Activated naive CD8-positive, alpha-beta T cell (primary cell): ENCODE data around the gene EIF4G3.

Experiments
- H3K27ac Mint-ChIP-seq: one replicate; pipeline ENCODE4 v1.8.0; 2021; ENCODE audit warnings: mixed read lengths
- H3K27me3 Mint-ChIP-seq: one replicate; pipeline ENCODE4 v1.8.0; 2021; ENCODE audit warnings: mixed read lengths
- H3K36me3 Mint-ChIP-seq: one replicate; pipeline ENCODE4 v1.8.0; 2021; ENCODE audit warnings: mixed read lengths
- H3K4me1 Mint-ChIP-seq: one replicate; pipeline ENCODE4 v1.8.0; 2021; ENCODE audit warnings: low read depth, mixed read lengths
- H3K4me3 Mint-ChIP-seq: one replicate; pipeline ENCODE4 v1.8.0; 2021; ENCODE audit warnings: mild to moderate bottlenecking, mixed read lengths
- H3K9me3 Mint-ChIP-seq: one replicate; pipeline ENCODE4 v1.8.0; 2021; ENCODE audit warnings: low read depth, mixed read lengths

The EIF4G3 gene

DNA sequence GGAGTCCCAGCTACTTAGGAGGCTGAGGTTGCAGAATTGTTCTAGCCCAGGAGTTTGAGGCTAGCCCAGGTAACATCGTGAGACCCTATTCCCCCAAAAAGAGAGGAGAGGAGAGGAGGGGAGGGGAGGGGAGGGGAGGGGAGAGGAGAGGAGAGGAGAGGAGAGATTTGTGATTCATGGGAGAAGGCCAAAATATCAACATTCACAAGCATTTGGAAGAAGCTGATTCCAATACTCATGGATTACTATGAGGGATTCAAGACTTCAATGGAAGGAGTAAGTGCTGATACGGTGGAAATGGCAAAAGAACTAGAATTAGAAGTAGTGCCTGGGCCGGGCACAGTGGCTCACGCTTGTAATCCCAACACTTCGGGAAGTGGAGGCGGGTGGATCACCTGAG lies 187.8 kb downstream of the EIF4G3 start:
- no peak overlapping the region for H3K4me3 Mint-ChIP-seq
- H3K27me3 Mint-ChIP-seq, result no peaks in the 10 kb centered on the region
- H3K36me3 Mint-ChIP-seq, result no peaks in the 10 kb centered on the region
- H3K9me3 Mint-ChIP-seq, result no peaks in the 10 kb centered on the region
- peaks cover 8% of the 10 kb centered on the region for H3K4me1 Mint-ChIP-seq
- H3K27ac Mint-ChIP-seq, result no peak overlapping the region

DNA sequence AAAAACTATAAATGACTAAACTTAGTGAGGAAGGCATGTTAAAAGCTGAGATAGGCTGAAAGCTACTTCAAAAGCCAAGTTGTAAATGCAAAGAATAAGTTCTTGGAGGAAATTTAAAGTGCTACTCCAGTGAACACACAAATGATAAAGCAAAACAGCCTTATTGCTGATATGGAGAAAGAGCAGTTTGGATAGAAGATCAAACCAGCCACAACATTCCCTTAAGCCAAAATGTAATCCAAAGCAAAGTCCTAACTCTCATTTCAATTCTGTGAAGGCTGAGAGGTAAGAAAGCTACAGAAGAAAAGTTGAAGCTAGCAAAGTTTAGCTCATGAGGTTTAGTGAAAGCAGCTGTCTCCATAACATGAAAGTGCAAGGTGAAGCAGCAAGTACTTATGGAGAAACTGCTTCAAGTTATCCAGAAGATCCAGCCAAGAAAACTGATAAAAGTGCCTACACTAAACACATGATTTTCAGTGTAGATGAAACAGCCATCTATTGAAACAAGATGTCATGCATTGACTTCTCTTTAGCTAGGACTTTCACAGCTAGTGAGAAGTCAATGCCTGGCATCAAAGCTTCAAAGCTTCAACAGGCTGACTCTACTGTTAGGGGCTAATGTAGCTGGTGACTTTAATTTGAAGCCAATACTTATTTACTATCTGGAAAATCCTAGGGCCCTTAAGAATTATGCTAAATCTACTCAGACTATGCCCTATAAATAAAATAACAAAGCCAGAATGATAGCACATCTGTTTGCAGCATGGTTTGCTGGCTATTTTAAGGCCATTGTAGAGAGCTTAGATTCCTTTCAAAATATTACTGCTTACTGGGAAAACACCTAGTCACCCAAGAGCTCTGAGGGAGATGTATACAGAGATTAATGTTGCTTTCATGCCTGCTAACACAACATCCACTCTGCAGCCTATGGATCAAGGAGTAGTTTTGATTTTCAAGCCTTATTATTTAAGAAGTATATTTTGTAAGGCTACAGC lies 188.6 kb downstream of the EIF4G3 start:
- H3K27ac Mint-ChIP-seq, result no peak overlapping the region
- no peaks in the 10 kb centered on the region for H3K27me3 Mint-ChIP-seq
- no peaks in the 10 kb centered on the region for H3K36me3 Mint-ChIP-seq
- H3K4me1 Mint-ChIP-seq, result peaks cover 8% of the 10 kb centered on the region
- H3K9me3 Mint-ChIP-seq, result no peaks in the 10 kb centered on the region
- no peak overlapping the region for H3K4me3 Mint-ChIP-seq

DNA sequence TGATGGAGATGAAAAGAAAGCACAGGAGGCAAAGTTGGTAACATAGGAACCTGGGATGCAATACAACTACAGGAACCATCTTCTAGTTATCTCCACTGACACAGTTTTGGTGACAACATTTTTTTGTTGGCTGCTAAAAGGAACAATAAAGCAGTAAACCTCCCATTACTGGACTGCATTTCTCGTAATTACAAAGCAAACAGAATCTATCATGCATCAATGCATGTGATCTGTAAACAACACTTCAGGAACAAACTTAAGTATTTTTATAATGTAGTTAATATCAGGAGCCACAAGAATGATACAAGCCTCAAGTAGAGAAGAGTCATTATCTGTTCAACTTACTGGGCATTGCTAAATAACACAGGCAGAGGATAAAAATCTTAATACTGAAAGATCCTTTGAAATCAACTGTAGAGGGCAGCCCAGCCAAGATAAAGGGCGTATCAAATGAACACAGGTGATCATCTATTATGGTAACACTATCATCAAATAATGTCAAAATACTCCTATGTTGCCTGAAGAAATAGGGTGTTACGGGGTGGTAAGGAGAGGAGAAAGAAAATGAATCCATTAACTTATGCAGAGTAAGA lies 193.3 kb downstream of the EIF4G3 start:
- H3K4me1 Mint-ChIP-seq, result no peaks in the 10 kb centered on the region
- no peaks in the 10 kb centered on the region for H3K9me3 Mint-ChIP-seq
- H3K4me3 Mint-ChIP-seq, result no peak overlapping the region
- H3K27me3 Mint-ChIP-seq, result no peaks in the 10 kb centered on the region
- no peak overlapping the region for H3K27ac Mint-ChIP-seq
- H3K36me3 Mint-ChIP-seq, result peaks cover 5% of the 10 kb centered on the region

DNA sequence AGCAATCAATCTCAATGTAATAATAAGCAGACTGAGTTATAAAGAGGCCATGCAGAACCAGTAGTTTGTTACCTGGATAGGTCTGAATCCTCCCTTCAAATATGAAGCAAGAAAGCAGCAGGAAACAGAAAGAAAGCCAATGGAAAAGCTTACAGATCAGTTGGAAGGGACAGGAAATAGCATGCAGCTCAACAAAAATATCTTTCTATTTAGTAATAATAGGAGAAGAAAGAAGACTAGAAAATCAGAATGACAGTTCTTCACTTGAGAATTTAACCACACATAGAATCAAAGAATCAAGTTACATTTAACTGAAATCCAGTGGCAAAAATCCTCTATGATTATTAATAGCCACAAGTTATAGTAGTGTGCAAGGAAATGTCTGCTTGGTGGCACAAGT lies 194.4 kb downstream of the EIF4G3 start:
- Mint-ChIP-seq H3K4me1 (no peaks in the 10 kb centered on the region), H3K36me3 (peaks cover 5% of the 10 kb centered on the region), H3K27ac (no peak overlapping the region), H3K4me3 (no peak overlapping the region), H3K9me3 (no peaks in the 10 kb centered on the region), H3K27me3 (no peaks in the 10 kb centered on the region)

DNA sequence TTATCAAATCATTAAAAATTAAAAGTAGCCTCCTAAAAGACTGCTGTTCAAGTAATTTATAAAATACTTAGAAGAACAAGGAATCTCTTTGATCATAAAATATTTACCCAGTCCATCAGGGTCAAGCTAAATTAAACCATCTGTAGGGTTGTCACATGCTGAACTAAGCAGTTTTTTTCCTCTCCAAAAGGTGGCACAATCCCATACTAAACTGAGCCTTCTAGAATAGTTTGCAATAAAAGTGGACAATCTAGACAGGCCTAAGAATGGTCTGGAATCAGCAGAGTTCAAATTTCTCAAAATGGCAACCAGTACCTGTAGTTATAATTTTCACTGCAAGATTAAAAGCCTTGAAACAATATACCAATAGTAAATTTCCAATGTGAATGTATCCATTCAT lies 194.8 kb downstream of the EIF4G3 start:
- Mint-ChIP-seq H3K27me3 (no peaks in the 10 kb centered on the region), H3K4me1 (no peaks in the 10 kb centered on the region), H3K9me3 (no peaks in the 10 kb centered on the region), H3K36me3 (peaks cover 5% of the 10 kb centered on the region), H3K4me3 (no peak overlapping the region), H3K27ac (no peak overlapping the region)

DNA sequence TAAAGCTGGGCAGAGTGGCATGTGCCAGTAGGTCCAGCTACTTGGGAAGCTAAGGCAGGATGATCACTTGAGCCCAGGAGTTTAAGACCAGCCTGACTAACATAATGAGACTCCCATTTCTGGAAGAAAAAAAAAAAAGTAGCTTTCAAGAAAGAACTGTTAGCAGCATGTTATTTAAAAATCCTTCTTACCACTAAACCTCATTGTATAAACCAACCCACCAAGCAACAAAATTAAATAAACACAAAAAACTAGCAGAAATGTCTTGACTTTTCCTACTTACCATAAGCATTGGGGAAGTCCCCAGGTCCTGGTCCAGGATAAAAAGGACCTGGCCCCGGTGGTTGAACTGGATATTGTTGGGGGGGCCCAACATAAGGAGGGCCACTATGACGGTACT lies 196.6 kb downstream of the EIF4G3 start:
- no peak overlapping the region for H3K27ac Mint-ChIP-seq
- H3K4me1 Mint-ChIP-seq, result no peaks in the 10 kb centered on the region
- peaks cover 6% of the 10 kb centered on the region for H3K36me3 Mint-ChIP-seq
- H3K27me3 Mint-ChIP-seq, result no peaks in the 10 kb centered on the region
- no peaks in the 10 kb centered on the region for H3K9me3 Mint-ChIP-seq
- no peak overlapping the region for H3K4me3 Mint-ChIP-seq

DNA sequence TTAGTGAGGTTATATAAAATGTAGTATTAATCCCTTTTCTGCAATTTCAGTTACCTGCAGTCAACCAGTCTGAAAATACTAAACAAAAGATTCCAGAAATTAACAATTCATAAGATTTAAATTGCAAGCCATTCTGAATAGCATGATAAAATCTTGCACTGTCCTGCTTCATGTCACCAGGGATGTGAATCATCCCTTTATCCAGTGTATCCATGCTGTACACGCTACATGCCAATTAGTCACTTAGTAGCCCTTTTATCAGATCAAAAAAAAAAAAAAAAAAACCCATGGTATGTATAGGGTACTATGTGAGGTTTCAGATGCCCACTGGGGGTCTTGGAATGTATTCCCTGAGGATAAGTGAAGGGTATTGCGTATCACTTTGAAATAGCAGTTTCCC lies 198.3 kb downstream of the EIF4G3 start:
- Mint-ChIP-seq H3K4me3 (no peak overlapping the region), H3K27me3 (no peaks in the 10 kb centered on the region), H3K36me3 (peaks cover 14% of the 10 kb centered on the region), H3K9me3 (no peaks in the 10 kb centered on the region), H3K4me1 (no peaks in the 10 kb centered on the region), H3K27ac (no peak overlapping the region)

DNA sequence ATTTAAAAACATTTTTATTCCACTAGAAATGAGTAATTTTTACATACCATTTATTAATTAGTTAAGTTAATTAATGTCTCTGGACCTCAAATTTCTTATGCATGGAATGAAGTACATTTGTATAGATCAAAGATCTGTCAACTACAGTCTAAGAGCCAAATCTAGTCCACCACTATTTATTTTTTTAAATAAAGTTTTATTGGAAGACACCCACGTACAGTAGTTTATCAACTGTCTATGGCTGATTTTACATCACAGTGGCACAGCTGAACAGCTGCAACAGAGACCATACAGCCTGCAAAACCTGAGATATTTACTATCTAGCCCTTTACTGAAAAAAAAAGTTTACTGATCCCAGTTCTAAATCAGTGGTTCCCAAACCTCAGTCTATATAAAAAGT lies 201.0 kb downstream of the EIF4G3 start:
- no peaks in the 10 kb centered on the region for H3K4me1 Mint-ChIP-seq
- no peak overlapping the region for H3K27ac Mint-ChIP-seq
- H3K27me3 Mint-ChIP-seq, result no peaks in the 10 kb centered on the region
- no peak overlapping the region for H3K4me3 Mint-ChIP-seq
- H3K36me3 Mint-ChIP-seq, result peaks cover 20% of the 10 kb centered on the region
- no peaks in the 10 kb centered on the region for H3K9me3 Mint-ChIP-seq

DNA sequence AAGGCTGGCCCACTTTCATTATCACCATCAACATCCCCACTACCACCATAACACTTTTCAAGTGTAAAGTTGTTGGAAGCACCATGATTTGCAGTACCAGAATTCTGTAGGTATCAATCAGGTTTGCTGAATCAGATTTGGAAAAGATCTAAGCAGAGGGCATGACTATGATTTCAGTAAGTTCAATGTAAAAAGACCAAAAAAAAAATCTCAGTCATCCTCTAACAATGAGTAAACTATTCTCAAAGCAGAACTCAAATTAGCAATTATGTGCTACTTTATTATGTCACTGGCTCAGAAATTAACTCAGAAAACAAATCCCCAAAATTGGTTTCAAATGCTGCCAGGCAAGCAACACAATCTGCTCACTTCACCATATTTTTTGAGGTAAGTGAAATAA lies 201.7 kb downstream of the EIF4G3 start:
- H3K27me3 Mint-ChIP-seq, result no peaks in the 10 kb centered on the region
- H3K9me3 Mint-ChIP-seq, result no peaks in the 10 kb centered on the region
- H3K36me3 Mint-ChIP-seq, result peaks cover 18% of the 10 kb centered on the region
- no peak overlapping the region for H3K4me3 Mint-ChIP-seq
- no peak overlapping the region for H3K27ac Mint-ChIP-seq
- no peaks in the 10 kb centered on the region for H3K4me1 Mint-ChIP-seq

DNA sequence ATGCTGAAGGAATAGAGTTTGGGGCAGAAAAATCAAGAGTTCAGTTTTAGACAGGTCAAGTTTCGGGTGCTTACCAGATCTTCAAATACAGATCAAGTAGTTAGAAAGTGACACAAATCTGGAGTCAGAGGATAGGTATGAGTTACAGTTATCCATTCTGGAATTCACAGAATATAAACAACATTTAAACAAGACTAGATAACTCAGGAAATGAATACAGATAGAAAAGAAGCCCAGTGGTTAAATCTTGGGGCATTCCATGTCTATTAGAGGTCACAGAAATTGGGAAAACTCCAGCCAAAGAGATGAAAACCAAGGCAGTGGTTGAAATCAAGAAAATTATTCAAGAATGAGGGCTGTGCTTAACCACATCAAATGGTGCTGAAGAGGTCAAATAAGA lies 202.6 kb downstream of the EIF4G3 start:
- Mint-ChIP-seq H3K9me3 (no peaks in the 10 kb centered on the region), H3K27me3 (no peaks in the 10 kb centered on the region), H3K4me3 (no peak overlapping the region), H3K27ac (no peak overlapping the region), H3K36me3 (peaks cover 15% of the 10 kb centered on the region), H3K4me1 (no peaks in the 10 kb centered on the region)

DNA sequence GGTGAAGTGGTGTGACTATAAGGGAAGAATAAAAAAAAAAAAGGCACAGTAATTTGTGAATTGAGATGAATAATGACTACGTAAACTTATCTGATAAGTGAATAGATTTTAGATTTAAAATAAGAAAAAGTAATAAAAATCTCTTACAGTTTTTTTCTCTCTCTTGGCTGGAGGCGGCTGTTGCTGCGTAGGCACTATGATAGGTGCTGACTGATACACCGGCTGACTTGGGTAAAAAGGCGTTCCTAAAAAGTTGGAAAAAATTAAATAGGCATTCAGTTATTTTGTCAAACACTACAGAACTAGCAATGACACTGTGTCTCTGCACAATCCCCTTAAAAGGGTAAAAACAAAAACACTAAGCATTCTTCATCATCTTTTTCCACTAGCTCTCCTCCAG lies 203.8 kb downstream of the EIF4G3 start:
- Mint-ChIP-seq H3K4me1 (no peaks in the 10 kb centered on the region), H3K27me3 (no peaks in the 10 kb centered on the region), H3K9me3 (no peaks in the 10 kb centered on the region), H3K36me3 (peaks cover 18% of the 10 kb centered on the region), H3K27ac (no peak overlapping the region), H3K4me3 (no peak overlapping the region)

DNA sequence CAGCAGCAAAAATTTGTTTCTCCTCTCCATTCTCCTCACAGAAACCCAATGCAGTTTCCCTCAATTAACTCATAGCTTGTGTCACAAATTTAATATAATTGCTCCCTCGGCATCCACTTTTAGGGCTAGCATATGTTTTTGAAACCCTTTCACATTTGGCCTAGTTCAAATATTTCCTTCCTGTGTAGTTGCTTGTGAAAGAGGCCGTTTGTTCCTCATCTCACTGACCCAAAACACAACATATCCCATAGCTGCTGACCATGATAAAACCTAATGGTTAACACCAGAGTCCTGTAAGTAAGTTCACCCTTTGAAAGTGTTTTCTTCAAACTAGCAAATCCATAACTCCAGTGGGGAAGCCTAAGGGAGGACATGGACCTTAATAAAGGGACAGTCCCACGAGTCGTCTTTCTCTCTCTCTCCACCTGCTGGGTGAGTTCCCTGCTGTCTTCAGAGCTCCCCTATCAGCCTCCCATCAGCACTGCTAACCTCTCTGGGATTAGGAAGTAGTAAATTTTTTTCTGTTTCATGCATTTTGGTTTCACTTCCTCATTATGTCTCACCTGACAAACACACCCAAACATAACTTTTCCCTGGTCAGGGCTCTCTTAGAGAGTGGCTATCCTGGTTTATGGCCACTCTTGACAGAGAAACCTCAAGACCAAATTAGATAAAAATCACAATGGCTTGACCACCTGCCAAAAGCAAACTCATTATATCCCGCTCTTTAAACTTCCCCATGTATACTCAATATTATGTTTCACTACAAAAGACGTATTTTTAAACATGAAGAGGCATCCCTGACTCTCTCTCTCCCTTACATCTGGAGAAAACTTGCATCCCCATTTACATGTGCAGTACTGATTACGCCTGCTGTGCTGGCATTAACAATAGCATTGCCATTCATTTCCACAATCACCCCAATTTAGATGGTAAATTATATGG lies 211.9 kb downstream of the EIF4G3 start:
- Mint-ChIP-seq H3K4me1 (peaks cover 2% of the 10 kb centered on the region), H3K4me3 (no peak overlapping the region), H3K9me3 (no peaks in the 10 kb centered on the region), H3K27me3 (no peaks in the 10 kb centered on the region), H3K27ac (no peak overlapping the region), H3K36me3 (peaks cover 9% of the 10 kb centered on the region)

DNA sequence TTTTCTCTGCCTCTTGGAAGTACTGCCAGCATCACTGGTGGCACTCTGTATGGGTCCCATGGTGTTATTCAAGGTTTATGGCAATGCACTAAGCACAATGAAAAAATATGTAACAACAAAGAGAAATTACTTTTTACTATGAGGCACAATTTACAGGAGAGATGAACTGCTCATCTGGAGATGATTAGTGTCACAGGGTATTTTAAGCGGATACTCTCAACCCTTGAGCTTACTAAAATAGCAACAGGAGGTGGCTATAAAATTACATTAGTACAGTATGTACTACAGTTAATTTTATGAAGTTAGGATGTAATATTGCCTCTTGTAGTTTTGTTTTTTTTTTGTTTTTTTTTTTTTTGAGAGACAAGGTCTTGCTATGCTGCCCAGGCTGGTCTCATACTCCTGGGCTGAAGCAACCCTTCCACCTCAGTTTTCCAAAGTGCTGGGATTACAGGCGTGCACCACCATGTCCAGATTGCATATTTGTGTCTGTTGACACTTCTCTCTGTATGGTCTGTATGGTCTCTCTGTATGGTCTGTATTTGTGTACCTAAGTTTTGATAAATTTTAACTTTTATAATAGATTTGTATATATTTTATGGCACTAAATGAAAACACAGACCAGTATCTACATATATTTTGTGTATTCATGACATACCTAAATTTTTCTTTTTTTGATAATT lies 214.0 kb downstream of the EIF4G3 start:
- Mint-ChIP-seq H3K4me3 (no peak overlapping the region), H3K9me3 (no peaks in the 10 kb centered on the region), H3K27ac (no peak overlapping the region), H3K27me3 (no peaks in the 10 kb centered on the region), H3K36me3 (peaks cover 11% of the 10 kb centered on the region), H3K4me1 (peaks cover 2% of the 10 kb centered on the region)

DNA sequence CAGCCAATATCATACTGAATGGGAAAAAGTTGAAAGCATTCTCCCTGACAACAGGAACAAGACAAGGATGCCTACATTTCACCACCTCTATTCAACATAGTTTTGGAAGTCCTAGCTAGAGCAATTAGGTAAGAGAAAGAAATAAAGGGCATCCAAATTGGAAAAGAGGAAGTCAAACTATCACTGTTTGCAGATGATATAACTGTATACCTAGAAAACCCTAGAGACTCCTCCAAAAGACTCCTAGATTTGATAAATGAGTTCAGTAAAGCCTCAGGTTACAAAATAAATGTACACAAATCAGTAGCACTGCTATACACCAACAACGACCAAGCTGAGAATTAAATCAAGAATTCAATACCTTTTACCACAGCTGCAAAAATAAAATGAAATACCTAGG lies 218.3 kb downstream of the EIF4G3 start:
- H3K27me3 Mint-ChIP-seq, result no peaks in the 10 kb centered on the region
- H3K36me3 Mint-ChIP-seq, result peaks cover 20% of the 10 kb centered on the region
- no peaks in the 10 kb centered on the region for H3K4me1 Mint-ChIP-seq
- no peak overlapping the region for H3K4me3 Mint-ChIP-seq
- H3K9me3 Mint-ChIP-seq, result no peaks in the 10 kb centered on the region
- no peak overlapping the region for H3K27ac Mint-ChIP-seq
